Upper lobe of right lung (tissue), 1 donor: ENCODE measurements around the gene DPYSL3. TPM values are rescaled to one million over a fixed set of nuclear protein-coding genes. Genes with fewer than 3 reads are reported as not detected.

ENCODE experiments used
- ATAC-seq: fragments of 200-7000 bp; cut with Tn5 transposase; one replicate; pipeline ENCODE4 v1.9.1; 2020; ENCODE audit warnings: mild to moderate bottlenecking, moderate library complexity
- DNase-seq: peaks from one replicate; pipeline ENCODE4 v3.0.0-alpha.2; 2020
- H3K27ac ChIP-seq: fragments of 200-600 bp; one replicate; pipeline ENCODE4 v1.8.0; 2022
- H3K27me3 ChIP-seq: fragments of 200-600 bp; one replicate; pipeline ENCODE4 v1.8.0; 2022; ENCODE audit warnings: mild to moderate bottlenecking
- H3K36me3 ChIP-seq: fragments of 200-600 bp; one replicate; pipeline ENCODE4 v1.8.0; 2022
- H3K4me1 ChIP-seq: fragments of 200-600 bp; one replicate; pipeline ENCODE4 v1.8.0; 2022
- H3K4me3 ChIP-seq: fragments of 200-600 bp; one replicate; pipeline ENCODE4 v1.8.0; 2022; ENCODE audit warnings: mild to moderate bottlenecking
- H3K9me3 ChIP-seq: fragments of 200-600 bp; one replicate; pipeline ENCODE4 v1.8.0; 2022
- CTCF ChIP-seq: fragments of 200-600 bp; IDR thresholded peaks from one replicate; pipeline ENCODE4 v1.8.0; 2022; ENCODE audit warnings: antibody characterized with exemption
- intact Hi-C: fragments of 100-400 bp; cut with DNase I; formaldehyde crosslinking; loops from one replicate; pipeline ENCODE4 v1.11.0; 2022
- total RNA-seq: library from RNA; stranded (reverse); fragmentation: NEBNext Ultra II Directional; extraction: Animal tissue kit (Norgen Biotek cat#: 25700); gene quantifications from one replicate; pipeline ENCODE4 v1.2.1, GENCODE V29; 2021
- donor health status: DM: no; HTN: yes; CAD: no; lungs with severe emphysema.

The DPYSL3 gene
- total RNA-seq, 1 donor from 2014 or later: 52.8 TPM

GRCh38 chr5:147552897-147553296 lies 43.0 kb upstream of the DPYSL3 start:
- no peaks in the 10 kb centered on the region for H3K27me3 ChIP-seq
- ATAC-seq (no peak), DNase-seq (no peak)
- no peak overlapping the region for H3K27ac ChIP-seq
- H3K36me3 ChIP-seq: no peaks in the 10 kb centered on the region
- intact Hi-C loops: no loop called here
- TF ChIP-seq CTCF: no peak
- no peak overlapping the region for H3K4me3 ChIP-seq
- no peaks in the 10 kb centered on the region for H3K9me3 ChIP-seq
- peaks cover 8% of the 10 kb centered on the region for H3K4me1 ChIP-seq

- Histone ChIP-seq H3K4me3 (no peak overlapping the region), H3K36me3 (no peaks in the 10 kb centered on the region), H3K27ac (no peak overlapping the region), H3K9me3 (no peaks in the 10 kb centered on the region), H3K4me1 (peaks cover 8% of the 10 kb centered on the region), H3K27me3 (no peaks in the 10 kb centered on the region)
- intact Hi-C loops: no loop called here
- no peak for ATAC-seq
- no peak for TF ChIP-seq CTCF
- no peak for DNase-seq
Observed at GRCh38 chr5:147551677-147552076, 41.8 kb upstream of the DPYSL3 start.

GRCh38 chr5:147547730-147548129 lies 37.9 kb upstream of the DPYSL3 start:
- DNase-seq: no peak
- no peak for TF ChIP-seq CTCF
- intact Hi-C loops: no loop called here
- no peak for ATAC-seq
- no peaks in the 10 kb centered on the region for H3K36me3 ChIP-seq
- no peak overlapping the region for H3K4me3 ChIP-seq
- no peaks in the 10 kb centered on the region for H3K9me3 ChIP-seq
- H3K4me1 ChIP-seq: no peaks in the 10 kb centered on the region
- H3K27me3 ChIP-seq: no peaks in the 10 kb centered on the region
- no peak overlapping the region for H3K27ac ChIP-seq

- ATAC-seq: no peak
Observed at GRCh38 chr5:147544556-147544955, 34.7 kb upstream of the DPYSL3 start.

GRCh38 chr5:147539053-147539452 lies 29.2 kb upstream of the DPYSL3 start:
- DNase-seq: no peak
- Histone ChIP-seq H3K27me3 (no peaks in the 10 kb centered on the region), H3K27ac (no peak overlapping the region), H3K36me3 (no peaks in the 10 kb centered on the region), H3K4me3 (no peak overlapping the region), H3K9me3 (no peaks in the 10 kb centered on the region), H3K4me1 (no peaks in the 10 kb centered on the region)
- TF ChIP-seq CTCF: no peak
- no peak for ATAC-seq
- intact Hi-C loops: no loop called here

More at GRCh38 chr5:147544556-147544955, 34.7 kb upstream of the DPYSL3 start:
- no peaks in the 10 kb centered on the region for H3K9me3 ChIP-seq
- no peak for DNase-seq
- intact Hi-C loops: no loop called here
- H3K27ac ChIP-seq: no peak overlapping the region
- no peaks in the 10 kb centered on the region for H3K36me3 ChIP-seq
- no peaks in the 10 kb centered on the region for H3K27me3 ChIP-seq
- TF ChIP-seq CTCF: no peak
- H3K4me1 ChIP-seq: no peaks in the 10 kb centered on the region
- H3K4me3 ChIP-seq: no peak overlapping the region

- Histone ChIP-seq H3K27ac (no peak overlapping the region), H3K9me3 (no peaks in the 10 kb centered on the region), H3K4me1 (no peaks in the 10 kb centered on the region), H3K36me3 (no peaks in the 10 kb centered on the region), H3K4me3 (no peak overlapping the region), H3K27me3 (no peaks in the 10 kb centered on the region)
- intact Hi-C loops: no loop called here
- no peak for DNase-seq
- TF ChIP-seq CTCF: no peak
- ATAC-seq: no peak
Observed at GRCh38 chr5:147538236-147538635, 28.4 kb upstream of the DPYSL3 start.
